Posterior vena cava (tissue), 2 donors: ENCODE measurements around the gene GRN. TPM values are rescaled to one million over a fixed set of nuclear protein-coding genes. Genes with fewer than 3 reads are reported as not detected.
A peak's percentile ranks its signal among the peaks of the same experiment; 100 is the strongest.
"Not testable (repeated sequence)": the region's sequence is repeated elsewhere in the genome, so short reads cannot be mapped to it uniquely, and the experiment has no call there.

Experiments used
- DNase-seq: peaks from one replicate; pipeline ENCODE4 v3.0.0-alpha.2; 2020; ENCODE audit warnings: low spot score
- intact Hi-C, 2 donors: fragments of 100-400 bp; cut with DNase I; formaldehyde crosslinking; loops; one replicate each; pipeline versions ENCODE4 v1.14.1 to v1.14.2; 2022 to 2023
- total RNA-seq, 2 donors: library from RNA; stranded (reverse); fragmentation: NEBNext Ultra II Directional; extraction: Animal tissue kit (Norgen Biotek cat#: 25700); gene quantifications; one replicate each; pipeline ENCODE4 v1.2.1, GENCODE V29; 2021
- donor health status: DM: yes; HTN: yes; CAD: no.
- donor health status: DM: yes; HTN: yes; CAD: no.

Gene GRN
- total RNA-seq, 2 donors from 2014 or later = 149 to 261 TPM

- DNase-seq = no peak
- intact Hi-C loops = no loop called here
Observed at GRCh38 chr17:44390250-44390870, 45.3 kb downstream of the GRN start.

- peak; percentile 32 for DNase-seq
- intact Hi-C loops = not testable (repeated sequence)
Observed at GRCh38 chr17:44394112-44394511, 49.0 kb downstream of the GRN start.

GRCh38 chr17:44394833-44395232 is 49.7 kb downstream of the GRN start:
- intact Hi-C loops = no loop called here
- no peak for DNase-seq

GRCh38 chr17:44396946-44397345 is 51.8 kb downstream of the GRN start:
- DNase-seq = peak; percentile 14
- intact Hi-C loops = no loop called here

GRCh38 chr17:44397479-44398440 is 52.7 kb downstream of the GRN start:
- DNase-seq = peak; percentile 46
- intact Hi-C loops = no loop called here

GRCh38 chr17:44398692-44399691 is 53.9 kb downstream of the GRN start:
- intact Hi-C loops = no loop called here
- peak; percentile 59 for DNase-seq

GRCh38 chr17:44400226-44400847 is 55.2 kb downstream of the GRN start:
- DNase-seq = no peak
- intact Hi-C loops = loop anchor here in 1 of 2 donors (10.0 kb wide), 1 partner anchor 104 kb away; the partner anchor contains the start of gene GPATCH8

Other genes starting within 250 kb of the GRN start
- 10 to 100 TPM; 28.5 to 51.7 TPM for gene HDAC5, start 221.7 kb upstream of the GRN start, total RNA-seq
- 1 to 10 TPM in 1 of 2 donors, under 1 TPM in 1; 0.65 to 1.2 TPM for gene HROB, start 203.4 kb upstream of the GRN start, total RNA-seq
- 1 to 10 TPM in 1 of 2 donors, under 1 TPM in 1; 0.19 to 1.5 TPM for gene ASB16, start 174.6 kb upstream of the GRN start, total RNA-seq
- gene TMUB2, start 158.3 kb upstream of the GRN start, total RNA-seq = 10 to 100 TPM; 26.3 to 31.2 TPM
- gene ATXN7L3, start 145.4 kb upstream of the GRN start, total RNA-seq = 10 to 100 TPM; 49.2 to 61.9 TPM
- 10 to 100 TPM; 42.6 to 59.7 TPM for gene UBTF, start 125.6 kb upstream of the GRN start, total RNA-seq
- gene SLC4A1, start 77.2 kb upstream of the GRN start, total RNA-seq = 1 to 10 TPM; 1.5 to 4.2 TPM
- gene RUNDC3A, start 36.7 kb upstream of the GRN start, total RNA-seq = under 1 TPM in 1 of 2 donors, not detected in 1; 0.83 TPM
- gene SLC25A39, start 20.5 kb upstream of the GRN start, total RNA-seq = 10 to 100 TPM; 47.0 to 56.9 TPM
- under 1 TPM; 0.43 to 0.69 TPM for gene FAM171A2, start 18.6 kb downstream of the GRN start, total RNA-seq
- gene ITGA2B, start 44.3 kb downstream of the GRN start, total RNA-seq = 1 to 10 TPM; 1.4 to 2.0 TPM
- 10 to 100 TPM; 28.5 to 36.4 TPM for gene GPATCH8, start 158.1 kb downstream of the GRN start, total RNA-seq
- 10 to 100 TPM; 10.4 to 12.6 TPM for gene FZD2, start 212.2 kb downstream of the GRN start, total RNA-seq